Cardiac fibroblast (primary cell): ENCODE measurements around the gene CENPW.

Experiments used
- DNase-seq, 2 donors: peaks; one replicate each; pipeline versions ENCODE4 v3.0.0 to v3.0.0-alpha.2; 2010; ENCODE audit warnings: low read depth in 2 of 2
- H3K4me3 ChIP-seq, 2 donors: replicated peaks in 1 of 2; 1 replicate in 1 of 2; 2 replicates in 1 of 2; pipeline ENCODE4 v1.5.1; 2011; ENCODE audit warnings: low read depth in 2 of 2, low read length in 2 of 2, mild to moderate bottlenecking in 2 of 2, moderate library complexity in 1 of 2
- CTCF ChIP-seq: IDR thresholded peaks from one replicate; pipeline ENCODE4 v1.5.1; 2011; ENCODE audit warnings: low read depth, mild to moderate bottlenecking, low read length, inconsistent platforms

CENPW gene

GRCh38 chr6:126380072-126380583 is 40.2 kb downstream of the CENPW start:
- H3K4me3 ChIP-seq, result no peak overlapping the region
- TF ChIP-seq CTCF, result no peak
- no peak for DNase-seq

- no peak overlapping the region for H3K4me3 ChIP-seq
- no peak for DNase-seq
Measured at GRCh38 chr6:126381498-126381897, 41.6 kb downstream of the CENPW start.

GRCh38 chr6:126383203-126383602 is 43.3 kb downstream of the CENPW start:
- no peak for DNase-seq
- TF ChIP-seq CTCF, result no peak

More at GRCh38 chr6:126381498-126381897, 41.6 kb downstream of the CENPW start:
- TF ChIP-seq CTCF, result no peak

GRCh38 chr6:126385536-126385935 is 45.6 kb downstream of the CENPW start:
- TF ChIP-seq CTCF, result no peak
- H3K4me3 ChIP-seq, result no peak overlapping the region
- DNase-seq, result no peak

More at GRCh38 chr6:126383203-126383602, 43.3 kb downstream of the CENPW start:
- H3K4me3 ChIP-seq, result no peak overlapping the region

GRCh38 chr6:126388104-126388598 is 48.2 kb downstream of the CENPW start:
- TF ChIP-seq CTCF, result no peak
- DNase-seq, result no peak
- H3K4me3 ChIP-seq, result no peak overlapping the region

GRCh38 chr6:126396131-126396530 is 56.2 kb downstream of the CENPW start:
- H3K4me3 ChIP-seq, result no peak overlapping the region
- TF ChIP-seq CTCF, result no peak
- DNase-seq, result no peak
